ENCODE measurements around the gene JSRP1. TPM values are rescaled to one million over a fixed set of nuclear protein-coding genes. Genes with fewer than 3 reads are reported as not detected.

JSRP1 gene
- total RNA-seq, 2 experiments from 2014 or later, result 1.5 to 15.9 TPM

DNA sequence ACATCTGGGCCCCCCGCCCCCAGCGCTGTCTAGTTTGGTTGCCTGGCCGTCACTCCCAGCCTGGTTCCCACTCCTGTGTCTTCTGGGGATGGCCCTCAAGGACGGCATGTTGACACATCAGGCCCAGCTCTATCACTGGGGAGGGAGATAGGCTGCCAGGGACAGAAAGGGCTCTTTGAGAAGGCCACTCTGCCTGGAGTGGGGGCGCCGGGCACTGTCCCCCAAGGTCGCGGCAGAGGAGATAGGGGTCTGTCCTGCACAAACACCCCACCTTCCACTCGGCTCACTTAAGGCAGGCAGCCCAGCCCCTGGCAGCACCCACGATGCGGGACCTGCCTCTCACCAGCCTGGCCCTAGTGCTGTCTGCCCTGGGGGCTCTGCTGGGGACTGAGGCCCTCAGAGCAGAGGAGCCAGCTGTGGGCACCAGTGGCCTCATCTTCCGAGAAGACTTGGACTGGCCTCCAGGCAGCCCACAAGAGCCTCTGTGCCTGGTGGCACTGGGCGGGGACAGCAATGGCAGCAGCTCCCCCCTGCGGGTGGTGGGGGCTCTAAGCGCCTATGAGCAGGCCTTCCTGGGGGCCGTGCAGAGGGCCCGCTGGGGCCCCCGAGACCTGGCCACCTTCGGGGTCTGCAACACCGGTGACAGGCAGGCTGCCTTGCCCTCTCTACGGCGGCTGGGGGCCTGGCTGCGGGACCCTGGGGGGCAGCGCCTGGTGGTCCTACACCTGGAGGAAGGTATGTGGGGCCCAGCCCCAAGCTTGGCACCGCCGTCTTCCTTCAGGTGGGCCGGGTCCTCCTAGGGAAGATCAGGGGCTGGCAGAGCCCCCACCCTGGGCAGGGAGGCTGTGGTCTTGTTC lies 7.0 kb downstream of the JSRP1 start, which contains the start of gene AMH:
TSS of gene AMH (plus strand) at position 314 of the 857 bp plus-strand sequence. CDS start at position 324, 10 bp downstream.
- no TSS peak for BruUV-seq (replicated peaks)
- no peak within 1 kb of the TSS for H3K4me3 ChIP-seq (ENCODE audit: low read depth, low read length, poor library complexity, severe bottlenecking)
- DNase-seq (ENCODE audit: low spot score), result no peak
- H3K36me3 ChIP-seq (ENCODE audit: insufficient read depth, low read length), result peaks cover 52% of the 10 kb centered on the region
- no peaks in the 10 kb centered on the region for H3K79me2 ChIP-seq (ENCODE audit: insufficient read depth, low read depth, low read length)
- POLR2A ChIA-PET, result interaction anchor here (0.9 kb wide), 1 partner anchor 10 kb away, joined by 3 read pairs; no protein-coding TSS in a partner anchor
- H3K9me2 ChIP-seq (ENCODE audit: insufficient read depth, low read length), result no peaks in the 10 kb centered on the region
- H4K20me1 ChIP-seq (ENCODE audit: insufficient read depth, low read length), result no peaks in the 10 kb centered on the region
- TF ChIP-seq CTCF (conservative IDR thresholded peaks at IDR 0.05; ENCODE audit: low read length), result 0 out of 2 replicates have a peak, but pooled peaks have one; percentile 23
- TF ChIP-seq EZH2phosphoT487 (IDR thresholded peaks at IDR 0.05; ENCODE audit: borderline replicate concordance, low read depth, low read length), result no peak
- H2AFZ ChIP-seq (ENCODE audit: low read length), result no peak within 1 kb of the TSS
- no peak within 1 kb of the TSS for H3K4me2 ChIP-seq (ENCODE audit: low read length)
- H3K9me3 ChIP-seq (ENCODE audit: low read length), result no peaks in the 10 kb centered on the region
- H3K27ac ChIP-seq (ENCODE audit: low read depth, low read length, poor library complexity, severe bottlenecking), result no peak within 1 kb of the TSS
- CTCF ChIA-PET (ENCODE audit: unreplicated experiment), result no interaction called here
- intact Hi-C loops (cut with micrococcal nuclease; ENCODE audit: unreplicated experiment), result no loop called here
- peaks cover 14% of the 10 kb centered on the region for H3K4me1 ChIP-seq (ENCODE audit: insufficient read depth, low read length, poor library complexity, severe bottlenecking)

GRCh38 chr19:2248136-2249009 lies 7.8 kb downstream of the JSRP1 start:
- Histone ChIP-seq H4K20me1 (ENCODE audit: insufficient read depth, low read length) (no peaks in the 10 kb centered on the region), H3K4me3 (ENCODE audit: low read depth, low read length, poor library complexity, severe bottlenecking) (no peak overlapping the region), H3K9me3 (ENCODE audit: low read length) (no peaks in the 10 kb centered on the region), H3K27ac (ENCODE audit: low read depth, low read length, poor library complexity, severe bottlenecking) (no peak overlapping the region), H3K9me2 (ENCODE audit: insufficient read depth, low read length) (no peaks in the 10 kb centered on the region), H3K79me2 (ENCODE audit: insufficient read depth, low read depth, low read length) (peaks cover 3% of the 10 kb centered on the region; the same call in 1 of the 2 replicates), H3K36me3 (ENCODE audit: insufficient read depth, low read length) (peaks cover 60% of the 10 kb centered on the region), H2AFZ (ENCODE audit: low read length) (no peak overlapping the region), H3K4me1 (ENCODE audit: insufficient read depth, low read length, poor library complexity, severe bottlenecking) (peaks cover 10% of the 10 kb centered on the region), H3K4me2 (ENCODE audit: low read length) (no peak overlapping the region)
- CTCF ChIA-PET (ENCODE audit: unreplicated experiment), result no interaction called here
- DNase-seq (ENCODE audit: low spot score), result no peak
- intact Hi-C loops (cut with micrococcal nuclease; ENCODE audit: unreplicated experiment), result no loop called here
- POLR2A ChIA-PET, result interaction anchor here (0.9 kb wide), 1 partner anchor 11 kb away, joined by 3 read pairs; no protein-coding TSS in a partner anchor
- BruUV-seq (replicated peaks), result TSS peak; percentile 93
- TF ChIP-seq EZH2phosphoT487 (IDR thresholded peaks at IDR 0.05; ENCODE audit: borderline replicate concordance, low read depth, low read length) (no peak), CTCF (conservative IDR thresholded peaks at IDR 0.05; ENCODE audit: low read length) (no peak)
